ENCODE results near the gene KIDINS220. TPM values are rescaled to one million over a fixed set of nuclear protein-coding genes. Genes with fewer than 3 reads are reported as not detected.

KIDINS220 gene
- total and polyA plus RNA-seq, 2 of the 13 experiments (the other 11 are each of a cell fraction or from before 2014, with no cell fraction given), result 25.2 to 32.3 TPM

GRCh38 chr2:8802741-8803140 lies 34.7 kb downstream of the KIDINS220 start:
- no peak overlapping the region for H3K4me3 ChIP-seq (replicated peaks in 1 of 3; ENCODE audit: insufficient read depth in 1 of 3, low read depth in 2 of 3, low read length in 3 of 3)
- H3K27me3 ChIP-seq (ENCODE audit: control insufficient read depth in 1 of 2, insufficient read depth in 2 of 2, low read length in 2 of 2), result no peaks in the 10 kb centered on the region
- H3K36me3 ChIP-seq (replicated peaks in 1 of 2; ENCODE audit: control insufficient read depth in 1 of 2, insufficient read depth in 2 of 2, low read length in 2 of 2), result peaks cover 19 to 61% of the 10 kb centered on the region in 2 experiments
- FAIRE-seq, result no peak
- H3K79me2 ChIP-seq (ENCODE audit: insufficient read depth, low read length), result no peaks in the 10 kb centered on the region
- no peak overlapping the region for H3K9ac ChIP-seq (ENCODE audit: insufficient read depth, low read depth, low read length)
- ATAC-seq, result no peak
- in situ Hi-C loops (cut with HindIII; ENCODE audit: extremely low pct_ligation_motif_present, low pct_unique_long_range_greater_than_20kb), result no loop called here
- CTCF ChIA-PET (ENCODE audit: low intra/inter-chr PET ratio, low total read pairs), result no interaction called here
- POLR2A ChIA-PET, result no interaction called here
- no peak overlapping the region for H3K27ac ChIP-seq (ENCODE audit: extremely low read length, insufficient read depth, low read length)
- DNase-seq (ENCODE audit: low spot score), result no peak
- BruUV-seq (replicated peaks), result no TSS peak
- intact Hi-C loops (cut with micrococcal nuclease; ENCODE audit: unreplicated experiment), result no loop called here
- TF ChIP-seq ZNF710 (CRISPR knock-in tag; IDR thresholded peaks at IDR 0.05; ENCODE audit: borderline replicate concordance) (no peak), CENPX (CRISPR knock-in tag; IDR thresholded peaks at IDR 0.05) (no peak), FOXK1 (CRISPR knock-in tag; IDR thresholded peaks at IDR 0.05; ENCODE audit: borderline replicate concordance, low read depth) (no peak), SALL2 (CRISPR knock-in tag; IDR thresholded peaks at IDR 0.05) (no peak), ZNF772 (CRISPR knock-in tag; IDR thresholded peaks at IDR 0.05) (no peak), FOXP1 (IDR thresholded peaks at IDR 0.05) (no peak), FOXP1 (CRISPR knock-in tag; IDR thresholded peaks at IDR 0.05) (no peak), PAXIP1 (CRISPR knock-in tag; conservative IDR thresholded peaks at IDR 0.05) (no peak), ZNF343 (CRISPR knock-in tag; IDR thresholded peaks at IDR 0.05) (no peak), ZKSCAN5 (CRISPR knock-in tag; IDR thresholded peaks at IDR 0.05) (no peak), ZFAT (CRISPR knock-in tag; conservative IDR thresholded peaks at IDR 0.05) (no peak), ZIK1 (CRISPR knock-in tag; IDR thresholded peaks at IDR 0.05; ENCODE audit: borderline replicate concordance, low read depth) (no peak), CSRNP2 (CRISPR knock-in tag; conservative IDR thresholded peaks at IDR 0.05; ENCODE audit: low read depth) (no peak), ELF3 (CRISPR knock-in tag; IDR thresholded peaks at IDR 0.05) (no peak)
- H3K9me3 ChIP-seq (ENCODE audit: low read length), result no peaks in the 10 kb centered on the region
- H2AFZ ChIP-seq (ENCODE audit: low read length), result no peak overlapping the region
- no peak overlapping the region for H3K4me2 ChIP-seq (ENCODE audit: low read depth, low read length)
- peaks cover 5% of the 10 kb centered on the region; the same call in 1 of the 2 replicates for H3K4me1 ChIP-seq (ENCODE audit: insufficient read depth, low read length)
- no peaks in the 10 kb centered on the region for H4K20me1 ChIP-seq (ENCODE audit: insufficient read depth, low read length)
- 88% methylated on average over 3 of the region's 3 CpGs for WGBS (ENCODE audit: low lambda C conversion rate)

All from HepG2 (cell line).